Thymus (tissue), 11 donors: Measurements from ENCODE around the gene SFSWAP. TPM values are rescaled to one million over a fixed set of nuclear protein-coding genes. Genes with fewer than 3 reads are reported as not detected.
"Not testable (repeated sequence)": the region's sequence is repeated elsewhere in the genome, so short reads cannot be mapped to it uniquely, and the experiment has no call there.

Source experiments
- DNase-seq, 9 donors: peaks; one replicate each; pipeline ENCODE4 v3.0.0-alpha.2; 2013; ENCODE audit warnings: low spot score in 9 of 9, low read depth in 6 of 9, missing footprints in 1 of 9
- H3K27ac ChIP-seq, 2 donors: one replicate each; pipeline ENCODE4 v1.5.1; 2013; ENCODE audit warnings: control low read depth in 1 of 2, low read depth in 1 of 2, low read length in 1 of 2, mild to moderate bottlenecking in 1 of 2, moderate library complexity in 1 of 2
- H3K27me3 ChIP-seq, 2 donors: one replicate each; pipeline ENCODE4 v1.5.1; 2013; ENCODE audit warnings: low read length in 1 of 2; ENCODE audit not compliant: control insufficient read depth in 2 of 2, insufficient read depth in 1 of 2
- H3K36me3 ChIP-seq, 2 donors: one replicate each; pipeline ENCODE4 v1.5.1; 2013; ENCODE audit warnings: low read length in 1 of 2, mild to moderate bottlenecking in 1 of 2, moderate library complexity in 1 of 2; ENCODE audit not compliant: control insufficient read depth in 2 of 2, insufficient read depth in 2 of 2
- H3K4me1 ChIP-seq, 2 donors: one replicate each; pipeline ENCODE4 v1.5.1; 2013; ENCODE audit warnings: low read length in 2 of 2; ENCODE audit not compliant: control insufficient read depth in 2 of 2, insufficient read depth in 2 of 2
- H3K4me3 ChIP-seq, 2 donors: one replicate each; pipeline ENCODE4 v1.5.1; 2013; ENCODE audit warnings: low read length in 2 of 2, control low read depth in 1 of 2, mild to moderate bottlenecking in 1 of 2
- H3K9me3 ChIP-seq, 2 donors: one replicate each; pipeline ENCODE4 v1.5.1; 2013; ENCODE audit warnings: low read length in 1 of 2, mild to moderate bottlenecking in 1 of 2; ENCODE audit not compliant: control insufficient read depth in 2 of 2, insufficient read depth in 1 of 2
- WGBS: extraction: QIAGEN DNeasy Blood & Tissue Kit; methylation state at CpG from one replicate; pipeline ENCODE4 v1.1.7; 2013; 5-methylcytosine and 5-hydroxymethylcytosine counted together
- polyA plus RNA-seq: library from polyadenylated mRNA; stranded (reverse); fragments of 200-250 nt; gene quantifications from one replicate; pipeline ENCODE4 v1.2.3, GENCODE V29; 2013
- total RNA-seq: library from RNA; stranded (reverse); fragments of 120-200 nt; gene quantifications from one replicate; pipeline ENCODE4 v1.2.4, GENCODE V29; 2013
- donor health status: healthy.

Gene SFSWAP
- total and polyA plus RNA-seq, 2 donors: 19.5 to 39.6 TPM

DNA sequence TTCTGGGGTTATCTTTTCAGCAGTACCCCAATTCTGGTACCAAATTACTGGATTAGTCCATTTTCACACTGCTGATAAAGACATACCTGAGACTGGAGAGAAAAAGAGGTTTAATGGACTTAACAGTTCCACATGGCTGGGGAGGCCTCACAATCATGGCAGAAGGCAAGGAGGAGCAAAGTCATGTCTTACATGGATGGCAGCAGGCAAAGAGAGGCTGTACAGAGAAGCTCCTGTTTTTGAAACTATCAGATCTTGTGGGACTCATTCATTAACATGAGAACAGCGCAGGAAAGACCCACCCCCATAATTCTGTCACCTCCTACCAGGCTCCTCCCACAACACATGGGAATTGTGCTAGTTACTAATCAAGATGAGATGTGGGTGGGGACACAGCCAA lies 33.8 kb downstream of the SFSWAP start:
- peaks cover 69 to 70% of the 10 kb centered on the region in 2 donors for H3K36me3 ChIP-seq
- WGBS: 100% methylated on average over 1 of the region's 1 CpG

GRCh38 chr12:131745706-131746105 lies 34.8 kb downstream of the SFSWAP start:
- Histone ChIP-seq H3K9me3 (peaks cover 2 to 22% of the 10 kb centered on the region in 2 donors), H3K27ac (no peak overlapping the region), H3K4me3 (no peak overlapping the region), H3K36me3 (peaks cover 68 to 78% of the 10 kb centered on the region in 2 donors), H3K4me1 (no peaks in the 10 kb centered on the region), H3K27me3 (no peaks in the 10 kb centered on the region)
- no peak for DNase-seq
- 99% methylated on average over 7 of the region's 7 CpGs for WGBS

More for the DNA sequence above, 33.8 kb downstream of the SFSWAP start:
- not testable (repeated sequence) for H3K4me3 ChIP-seq, DNase-seq, H3K27me3 ChIP-seq, H3K4me1 ChIP-seq, H3K27ac ChIP-seq
- peaks cover 2 to 22% of the 10 kb centered on the region in 2 donors for H3K9me3 ChIP-seq

DNA sequence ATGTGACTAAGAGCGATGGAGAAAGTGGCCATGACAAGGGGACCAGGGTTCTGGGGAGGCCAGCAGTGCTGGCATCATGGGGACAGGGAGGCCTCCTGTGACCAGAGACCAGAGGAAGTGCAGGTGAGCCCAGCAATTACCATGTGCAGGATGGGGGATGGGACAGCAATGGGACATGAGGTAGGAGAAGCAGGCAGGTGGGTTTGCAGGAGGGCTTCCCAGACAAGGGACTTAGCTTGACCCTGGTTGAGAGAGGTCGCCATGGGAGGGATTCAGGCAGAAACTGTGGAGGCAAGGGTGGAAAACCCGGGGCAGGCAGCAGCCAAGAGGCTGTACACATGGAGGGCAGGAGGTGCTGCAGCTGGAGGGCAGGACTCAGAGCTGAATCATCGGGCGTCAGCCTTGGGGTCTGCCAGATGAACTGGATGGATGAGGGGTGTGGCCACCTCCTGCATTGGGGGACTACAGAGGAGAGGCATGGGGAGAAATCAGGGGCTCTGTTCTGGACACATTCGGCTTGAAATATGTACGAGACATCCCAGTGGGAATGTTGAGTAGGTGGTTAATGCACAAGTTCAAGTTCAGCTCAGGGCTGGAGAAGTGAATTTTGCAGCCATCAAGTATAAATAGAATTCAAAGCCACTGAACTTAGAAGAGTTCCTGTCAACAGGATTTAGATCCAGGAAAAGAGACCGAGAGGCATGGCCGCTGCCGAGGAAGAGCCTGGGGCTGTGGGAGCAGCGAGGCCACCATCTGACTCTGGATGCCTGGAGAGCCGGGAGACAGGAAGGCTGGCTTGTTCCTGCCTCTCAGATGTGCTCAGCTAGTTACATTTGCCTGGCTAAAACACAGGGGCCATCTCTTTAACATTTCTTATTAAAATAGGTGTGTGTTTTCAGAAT lies 36.6 kb downstream of the SFSWAP start:
- Histone ChIP-seq H3K36me3 (peaks cover 66 to 79% of the 10 kb centered on the region in 2 donors), H3K9me3 (peaks cover 2 to 15% of the 10 kb centered on the region in 2 donors), H3K27me3 (no peaks in the 10 kb centered on the region), H3K27ac (no peak overlapping the region), H3K4me3 (no peak overlapping the region), H3K4me1 (no peaks in the 10 kb centered on the region)
- DNase-seq: no peak
- WGBS: 99% methylated on average over 12 of the region's 12 CpGs

GRCh38 chr12:131749618-131750315 lies 38.9 kb downstream of the SFSWAP start:
- DNase-seq: no peak
- Histone ChIP-seq H3K4me3 (no peak overlapping the region), H3K36me3 (peaks cover 63 to 77% of the 10 kb centered on the region in 2 donors), H3K27ac (no peak overlapping the region), H3K4me1 (no peaks in the 10 kb centered on the region), H3K27me3 (no peaks in the 10 kb centered on the region), H3K9me3 (peaks cover 2 to 4% of the 10 kb centered on the region in 2 donors)
- 98% methylated on average over 19 of the region's 19 CpGs for WGBS

GRCh38 chr12:131751335-131751734 lies 40.4 kb downstream of the SFSWAP start:
- no peak for DNase-seq
- Histone ChIP-seq H3K4me1 (no peaks in the 10 kb centered on the region), H3K36me3 (peaks cover 70 to 78% of the 10 kb centered on the region in 2 donors), H3K4me3 (no peak overlapping the region), H3K27ac (no peak overlapping the region), H3K27me3 (no peaks in the 10 kb centered on the region), H3K9me3 (peaks cover 2 to 4% of the 10 kb centered on the region in 2 donors)
- WGBS: 97% methylated on average over 7 of the region's 7 CpGs

DNA sequence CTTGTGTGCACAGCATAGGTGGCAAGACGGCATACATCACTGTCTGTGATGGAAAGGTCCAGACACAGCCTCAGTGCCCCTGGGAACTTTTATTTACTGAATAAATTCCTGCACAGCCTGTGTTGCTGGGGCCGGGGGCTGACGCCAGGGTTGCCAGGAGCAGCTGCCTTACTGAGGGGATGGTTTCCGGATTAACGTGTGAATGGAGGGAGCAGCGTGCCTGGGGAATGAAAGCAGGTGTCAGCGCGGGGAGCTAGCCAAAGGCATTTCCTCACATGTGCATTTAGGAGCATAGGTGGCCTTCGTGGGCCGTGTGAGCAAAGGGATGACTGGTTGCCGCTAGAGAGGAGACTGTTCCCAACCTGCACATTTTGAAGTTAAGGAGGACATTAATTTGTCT lies 41.6 kb downstream of the SFSWAP start:
- no peak overlapping the region for H3K27ac ChIP-seq
- H3K27me3 ChIP-seq: no peaks in the 10 kb centered on the region
- no peak overlapping the region for H3K4me3 ChIP-seq
- 96% methylated on average over 11 of the region's 11 CpGs for WGBS
- H3K36me3 ChIP-seq: peaks cover 73 to 82% of the 10 kb centered on the region in 2 donors
- no peak for DNase-seq
- H3K4me1 ChIP-seq: no peaks in the 10 kb centered on the region
- peaks cover 2 to 4% of the 10 kb centered on the region in 2 donors for H3K9me3 ChIP-seq

DNA sequence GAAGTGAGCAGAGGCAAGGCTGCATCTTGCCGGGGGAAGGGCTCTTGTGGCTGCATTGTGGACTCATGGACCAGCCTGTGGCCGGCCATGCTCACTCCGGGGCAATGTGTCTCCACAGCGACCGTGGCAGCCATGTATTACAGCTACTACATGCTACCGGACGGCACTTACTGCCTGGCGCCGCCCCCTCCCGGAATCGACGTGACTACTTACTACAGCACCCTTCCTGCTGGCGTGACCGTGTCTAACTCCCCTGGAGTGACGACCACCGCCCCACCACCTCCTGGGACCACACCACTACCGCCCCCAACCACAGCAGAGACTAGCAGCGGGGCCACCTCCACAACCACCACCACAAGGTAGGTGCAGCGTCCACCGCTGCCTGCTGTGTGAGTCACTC lies 42.1 kb downstream of the SFSWAP start:
- H3K9me3 ChIP-seq: peaks cover 2 to 4% of the 10 kb centered on the region in 2 donors
- H3K4me3 ChIP-seq: no peak overlapping the region
- H3K27me3 ChIP-seq: no peaks in the 10 kb centered on the region
- DNase-seq: no peak
- WGBS: 98% methylated on average over 20 of the region's 20 CpGs
- H3K4me1 ChIP-seq: no peaks in the 10 kb centered on the region
- no peak overlapping the region for H3K27ac ChIP-seq
- H3K36me3 ChIP-seq: peaks cover 73 to 83% of the 10 kb centered on the region in 2 donors

DNA sequence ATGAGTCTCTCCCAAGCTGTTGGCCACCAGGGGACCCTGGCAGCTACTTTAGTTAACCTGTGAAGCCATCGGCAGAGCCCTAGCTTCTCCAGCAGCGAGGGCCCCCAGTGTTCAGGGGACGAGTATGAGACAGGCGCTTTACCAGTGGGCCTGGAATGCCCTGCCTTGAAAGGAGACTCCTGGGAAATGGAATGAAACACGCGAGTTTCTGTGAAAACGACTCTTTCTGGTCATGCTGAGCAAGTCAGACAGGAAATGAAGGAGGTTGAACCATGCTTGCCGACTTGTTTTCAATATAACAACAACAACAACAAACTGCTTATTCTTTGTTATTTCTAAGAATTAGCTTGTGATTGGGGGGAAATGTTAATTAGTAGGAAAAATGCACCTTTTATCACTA lies 42.9 kb downstream of the SFSWAP start:
- H3K27me3 ChIP-seq: no peaks in the 10 kb centered on the region
- H3K9me3 ChIP-seq: peaks cover 2 to 4% of the 10 kb centered on the region in 2 donors
- no peaks in the 10 kb centered on the region for H3K4me1 ChIP-seq
- H3K36me3 ChIP-seq: peaks cover 79 to 86% of the 10 kb centered on the region in 2 donors
- no peak overlapping the region for H3K4me3 ChIP-seq
- 99% methylated on average over 8 of the region's 8 CpGs for WGBS
- DNase-seq: no peak
- H3K27ac ChIP-seq: no peak overlapping the region

- H3K36me3 ChIP-seq: peaks cover 77 to 84% of the 10 kb centered on the region in 2 donors
- peaks cover 2 to 4% of the 10 kb centered on the region in 2 donors for H3K9me3 ChIP-seq
- H3K4me1 ChIP-seq: no peaks in the 10 kb centered on the region
- WGBS: 97% methylated on average over 17 of the region's 17 CpGs
- no peak for DNase-seq
- no peaks in the 10 kb centered on the region for H3K27me3 ChIP-seq
- H3K27ac ChIP-seq: no peak overlapping the region
- H3K4me3 ChIP-seq: no peak overlapping the region
Observed at GRCh38 chr12:131754184-131754583, 43.3 kb downstream of the SFSWAP start.
